ENCODE measurements around the gene ULK1.

ULK1 gene

GRCh38 chr12:131919366-131920156 is 25.1 kb downstream of the ULK1 start:
- no peak for DNase-seq (ENCODE audit: low read depth in 1 of 2, low spot score in 1 of 2)

GRCh38 chr12:131920157-131920508 is 25.7 kb downstream of the ULK1 start:
- DNase-seq (ENCODE audit: low read depth in 1 of 2, low spot score in 1 of 2) = no peak

GRCh38 chr12:131920902-131921840 is 26.7 kb downstream of the ULK1 start:
- no peak for DNase-seq (ENCODE audit: low read depth in 1 of 2, low spot score in 1 of 2)

- no peak for DNase-seq (ENCODE audit: low read depth in 1 of 2, low spot score in 1 of 2)
Observed at GRCh38 chr12:131921866-131922769, 27.7 kb downstream of the ULK1 start.

GRCh38 chr12:131922772-131923171 is 28.4 kb downstream of the ULK1 start:
- no peak for DNase-seq (ENCODE audit: low read depth in 1 of 2, low spot score in 1 of 2)

- DNase-seq (ENCODE audit: low read depth in 1 of 2, low spot score in 1 of 2) = no peak
Observed at GRCh38 chr12:131923260-131923659, 28.8 kb downstream of the ULK1 start.

- DNase-seq (ENCODE audit: low read depth in 1 of 2, low spot score in 1 of 2) = no peak
Observed at GRCh38 chr12:131927110-131928079, 33.0 kb downstream of the ULK1 start.

- no peak for DNase-seq (ENCODE audit: low read depth in 1 of 2, low spot score in 1 of 2)
Observed at GRCh38 chr12:131928080-131928710, 33.8 kb downstream of the ULK1 start.

- DNase-seq (ENCODE audit: low read depth in 1 of 2, low spot score in 1 of 2) = peak; percentile 82 to 92
Observed at GRCh38 chr12:131928711-131929580, 34.5 kb downstream of the ULK1 start, which contains the start of gene PUS1. Gene PUS1 (plus strand): TSS chr12:131929276. CDS start chr12:131929723, 447 bp downstream.

- DNase-seq (ENCODE audit: low read depth in 1 of 2, low spot score in 1 of 2) = peak in 1 of 2 donors; percentile 11
Observed at GRCh38 chr12:131929581-131930456, 35.4 kb downstream of the ULK1 start.

GRCh38 chr12:131930510-131930909 is 36.1 kb downstream of the ULK1 start:
- DNase-seq (ENCODE audit: low read depth in 1 of 2, low spot score in 1 of 2) = no peak

- no peak for DNase-seq (ENCODE audit: low read depth in 1 of 2, low spot score in 1 of 2)
Observed at GRCh38 chr12:131933387-131933786, 39.0 kb downstream of the ULK1 start.

- DNase-seq (ENCODE audit: low read depth in 1 of 2, low spot score in 1 of 2) = no peak
Observed at GRCh38 chr12:131934535-131934934, 40.1 kb downstream of the ULK1 start.

GRCh38 chr12:131938082-131938481 is 43.7 kb downstream of the ULK1 start:
- no peak for DNase-seq (ENCODE audit: low read depth in 1 of 2, low spot score in 1 of 2)

GRCh38 chr12:131939007-131939406 is 44.6 kb downstream of the ULK1 start:
- no peak for DNase-seq (ENCODE audit: low read depth in 1 of 2, low spot score in 1 of 2)

GRCh38 chr12:131940141-131940547 is 45.7 kb downstream of the ULK1 start:
- DNase-seq (ENCODE audit: low read depth in 1 of 2, low spot score in 1 of 2) = no peak

Data from activated CD4-positive, alpha-beta T cell treated with anti-CD3 and anti-CD28 coated beads, Interleukin-2, amount 50 U/mL, for 24 hours (primary cell).